CD8-positive, alpha-beta memory T cell (primary cell): ENCODE data around the gene COL19A1. TPM values are rescaled to one million over a fixed set of nuclear protein-coding genes. Genes with fewer than 3 reads are reported as not detected.

Experiments used
- CTCF ChIA-PET: fragments of 350-600 bp; sonication (Branson Sonifier 250); formaldehyde crosslinking; loops from one replicate; lab custom pipeline; 2021; ENCODE audit warnings: antibody characterized with exemption; lab: Charles Lee
- POLR2A ChIA-PET: fragments of 350-600 bp; sonication (Branson Sonifier 250); formaldehyde crosslinking; loops from one replicate; lab custom pipeline; 2021; ENCODE audit warnings: antibody characterized with exemption; lab: Charles Lee
- DNase-seq, 5 donors: peaks; one replicate each; pipeline versions ENCODE4 v3.0.0 to v3.0.0-alpha.2; 2020 to 2022; ENCODE audit warnings: mixed read lengths in 1 of 5
- H3K27ac ChIP-seq: one replicate; pipeline ENCODE4 v1.7.0; 2013; ENCODE audit warnings: low read depth, mild to moderate bottlenecking, low read length, moderate library complexity
- H3K27me3 ChIP-seq: 2 replicates; pipeline ENCODE4 v1.7.0; 2013; ENCODE audit warnings: low read length, mild to moderate bottlenecking; ENCODE audit not compliant: insufficient read depth, poor library complexity, severe bottlenecking
- H3K36me3 ChIP-seq: 2 replicates; pipeline ENCODE4 v1.7.0; 2013; ENCODE audit warnings: mild to moderate bottlenecking, low read length, moderate library complexity; ENCODE audit not compliant: insufficient read depth
- H3K4me1 ChIP-seq: 2 replicates; pipeline ENCODE4 v1.7.0; 2013; ENCODE audit warnings: mild to moderate bottlenecking, low read length, moderate library complexity; ENCODE audit not compliant: insufficient read depth
- H3K4me3 ChIP-seq: 2 replicates; pipeline ENCODE4 v1.7.0; 2013; ENCODE audit warnings: mild to moderate bottlenecking, low read length
- H3K9me3 ChIP-seq: 2 replicates; pipeline ENCODE4 v1.7.0; 2013; ENCODE audit warnings: mild to moderate bottlenecking, low read length
- H3K27ac Mint-ChIP-seq, 8 donors: one replicate each; pipeline ENCODE4 v1.8.0; 2020 to 2021; ENCODE audit warnings: mixed read lengths in 8 of 8, mild to moderate bottlenecking in 6 of 8, inconsistent platforms in 3 of 8, moderate library complexity in 3 of 8
- H3K27me3 Mint-ChIP-seq, 2 donors: one replicate each; pipeline ENCODE4 v1.8.0; 2020 to 2021; ENCODE audit warnings: mixed read lengths in 2 of 2, mild to moderate bottlenecking in 1 of 2, moderate library complexity in 1 of 2
- H3K36me3 Mint-ChIP-seq, 3 donors: one replicate each; pipeline ENCODE4 v1.8.0; 2020 to 2021; ENCODE audit warnings: mixed read lengths in 3 of 3, inconsistent platforms in 1 of 3, mild to moderate bottlenecking in 1 of 3
- H3K4me1 Mint-ChIP-seq, 3 donors: one replicate each; pipeline ENCODE4 v1.8.0; 2020 to 2021; ENCODE audit warnings: mixed read lengths in 3 of 3, inconsistent platforms in 1 of 3, mild to moderate bottlenecking in 1 of 3
- H3K4me3 Mint-ChIP-seq, 7 donors: one replicate each; pipeline ENCODE4 v1.8.0; 2020 to 2021; ENCODE audit warnings: mixed read lengths in 7 of 7, mild to moderate bottlenecking in 6 of 7, moderate library complexity in 4 of 7, inconsistent platforms in 2 of 7
- H3K9me3 Mint-ChIP-seq, 5 donors: one replicate each; pipeline ENCODE4 v1.8.0; 2020 to 2022; ENCODE audit warnings: mixed read lengths in 5 of 5, mild to moderate bottlenecking in 3 of 5, moderate library complexity in 2 of 5, inconsistent platforms in 1 of 5
- polyA plus RNA-seq: library from polyadenylated mRNA; unstranded; fragments of 300-500 nt; fragmentation: Illumina TruSeq; gene quantifications from one replicate; pipeline ENCODE4 v1.2.3, GENCODE V29; 2021
- total RNA-seq, 2 experiments: library from RNA; stranded (reverse); gene quantifications; one replicate each; pipeline ENCODE4 v1.2.3, GENCODE V29; 2021

COL19A1 gene
- total and polyA plus RNA-seq, 3 experiments from 2014 or later = 0.07 to 0.33 TPM; not detected in 1

GRCh38 chr6:69866770-69867638 is 648 bp downstream of the COL19A1 start:
- CTCF ChIA-PET = interaction anchor here (0.9 to 2.7 kb wide), 8 partner anchors 9 to 138 kb away, joined by 3 to 15 read pairs (median 3); partner anchors contain the start of gene LMBRD1
- Mint-ChIP-seq H3K36me3 (no peaks in the 10 kb centered on the region), H3K9me3 (peaks cover 0 to 2% (median 0%) of the 10 kb centered on the region in 5 donors), H3K27me3 (peaks cover 13 to 52% of the 10 kb centered on the region in 2 donors), H3K27ac (peak overlapping the region in 5 of 8 donors; percentile 0 to 82 (median 22)), H3K4me1 (peaks cover 15 to 23% (median 23%) of the 10 kb centered on the region in 3 donors), H3K4me3 (peak overlapping the region; percentile 79 to 90 (median 83))
- no peaks in the 10 kb centered on the region for H3K36me3 ChIP-seq
- peak; percentile 22 to 70 (median 57) for DNase-seq
- peak overlapping the region; percentile 58 for H3K4me3 ChIP-seq
- peaks cover 10% of the 10 kb centered on the region for H3K27me3 ChIP-seq
- H3K27ac ChIP-seq = no peak overlapping the region
- POLR2A ChIA-PET = interaction anchor here (0.8 to 1.8 kb wide), 3 partner anchors 31 to 70 kb away, joined by 3 to 5 read pairs (median 3); partner anchors contain the start of gene LMBRD1
- peaks cover 16% of the 10 kb centered on the region for H3K4me1 ChIP-seq
- H3K9me3 ChIP-seq = no peaks in the 10 kb centered on the region

- Mint-ChIP-seq H3K27me3 (peaks cover 13 to 52% of the 10 kb centered on the region in 2 donors), H3K4me1 (peaks cover 15 to 23% (median 23%) of the 10 kb centered on the region in 3 donors), H3K27ac (peak overlapping the region in 1 of 8 donors; percentile 12), H3K36me3 (no peaks in the 10 kb centered on the region), H3K9me3 (peaks cover 0 to 2% (median 0%) of the 10 kb centered on the region in 5 donors), H3K4me3 (peak overlapping the region; percentile 69 to 87 (median 78))
- Histone ChIP-seq H3K4me1 (peaks cover 16% of the 10 kb centered on the region), H3K27me3 (peaks cover 10% of the 10 kb centered on the region), H3K4me3 (peak overlapping the region; percentile 57), H3K9me3 (no peaks in the 10 kb centered on the region), H3K36me3 (no peaks in the 10 kb centered on the region), H3K27ac (no peak overlapping the region)
- DNase-seq = no peak
- POLR2A ChIA-PET = interaction anchor here (0.8 to 1.8 kb wide), 3 partner anchors 32 to 71 kb away, joined by 3 to 5 read pairs (median 3); partner anchors contain the start of gene LMBRD1
- CTCF ChIA-PET = interaction anchor here (0.9 to 2.7 kb wide), 6 partner anchors 9 to 138 kb away, joined by 3 to 15 read pairs (median 3); partner anchors contain the start of gene LMBRD1
Measured at GRCh38 chr6:69867639-69867976, 1.3 kb downstream of the COL19A1 start.

- no peaks in the 10 kb centered on the region for H3K9me3 ChIP-seq
- H3K36me3 Mint-ChIP-seq = no peaks in the 10 kb centered on the region
- ChIA-PET POLR2A (no interaction called here), CTCF (interaction anchor here (1.1 to 2.7 kb wide), 3 partner anchors 8 to 71 kb away, joined by 3 to 15 read pairs (median 3); partner anchors contain the start of gene LMBRD1)
- H3K4me3 Mint-ChIP-seq = peak overlapping the region; percentile 69 to 87 (median 78)
- peaks cover 0 to 2% (median 0%) of the 10 kb centered on the region in 5 donors for H3K9me3 Mint-ChIP-seq
- H3K27me3 ChIP-seq = peaks cover 10% of the 10 kb centered on the region
- peaks cover 16 to 54% of the 10 kb centered on the region in 2 donors for H3K27me3 Mint-ChIP-seq
- no peak for DNase-seq
- H3K4me3 ChIP-seq = no peak overlapping the region
- H3K27ac Mint-ChIP-seq = no peak overlapping the region
- H3K36me3 ChIP-seq = no peaks in the 10 kb centered on the region
- no peak overlapping the region for H3K27ac ChIP-seq
- H3K4me1 ChIP-seq = peaks cover 16% of the 10 kb centered on the region
- peaks cover 15 to 23% (median 23%) of the 10 kb centered on the region in 3 donors for H3K4me1 Mint-ChIP-seq
Measured at GRCh38 chr6:69868252-69868804, 2.0 kb downstream of the COL19A1 start.

GRCh38 chr6:69868961-69869360 is 2.6 kb downstream of the COL19A1 start:
- Mint-ChIP-seq H3K4me3 (no peak overlapping the region), H3K27ac (no peak overlapping the region), H3K9me3 (peaks cover 0 to under 1% (median 0%) of the 10 kb centered on the region in 5 donors), H3K4me1 (peaks cover 15 to 23% (median 23%) of the 10 kb centered on the region in 3 donors), H3K36me3 (no peaks in the 10 kb centered on the region), H3K27me3 (peaks cover 18 to 56% of the 10 kb centered on the region in 2 donors)
- Histone ChIP-seq H3K36me3 (no peaks in the 10 kb centered on the region), H3K27me3 (peaks cover 10% of the 10 kb centered on the region), H3K4me1 (peaks cover 16% of the 10 kb centered on the region), H3K9me3 (no peaks in the 10 kb centered on the region), H3K4me3 (no peak overlapping the region), H3K27ac (no peak overlapping the region)
- DNase-seq = no peak
- CTCF ChIA-PET = no interaction called here
- POLR2A ChIA-PET = no interaction called here

- Mint-ChIP-seq H3K27me3 (peaks cover 21 to 59% of the 10 kb centered on the region in 2 donors), H3K27ac (no peak overlapping the region), H3K4me1 (peaks cover 13 to 19% (median 18%) of the 10 kb centered on the region in 3 donors), H3K9me3 (no peaks in the 10 kb centered on the region), H3K4me3 (no peak overlapping the region), H3K36me3 (no peaks in the 10 kb centered on the region)
- no peaks in the 10 kb centered on the region for H3K9me3 ChIP-seq
- H3K4me3 ChIP-seq = no peak overlapping the region
- H3K36me3 ChIP-seq = no peaks in the 10 kb centered on the region
- ChIA-PET CTCF (no interaction called here), POLR2A (no interaction called here)
- DNase-seq = no peak
- peaks cover 16% of the 10 kb centered on the region for H3K4me1 ChIP-seq
- no peak overlapping the region for H3K27ac ChIP-seq
- H3K27me3 ChIP-seq = peaks cover 7% of the 10 kb centered on the region
Measured at GRCh38 chr6:69871107-69871506, 4.8 kb downstream of the COL19A1 start.

- no peaks in the 10 kb centered on the region for H3K9me3 ChIP-seq
- no peak for DNase-seq
- H3K4me1 Mint-ChIP-seq = peaks cover 0 to 2% (median 0%) of the 10 kb centered on the region in 3 donors
- H3K36me3 ChIP-seq = no peaks in the 10 kb centered on the region
- H3K27me3 Mint-ChIP-seq = peaks cover 12 to 51% of the 10 kb centered on the region in 2 donors
- H3K27me3 ChIP-seq = peaks cover 4% of the 10 kb centered on the region
- no peaks in the 10 kb centered on the region for H3K36me3 Mint-ChIP-seq
- ChIA-PET CTCF (no interaction called here), POLR2A (no interaction called here)
- no peak overlapping the region for H3K4me3 Mint-ChIP-seq
- no peak overlapping the region for H3K27ac Mint-ChIP-seq
- H3K9me3 Mint-ChIP-seq = no peaks in the 10 kb centered on the region
- H3K4me1 ChIP-seq = no peaks in the 10 kb centered on the region
- H3K4me3 ChIP-seq = no peak overlapping the region
- no peak overlapping the region for H3K27ac ChIP-seq
Measured at GRCh38 chr6:69873291-69873690, 6.9 kb downstream of the COL19A1 start.

- Histone ChIP-seq H3K4me3 (no peak overlapping the region), H3K36me3 (no peaks in the 10 kb centered on the region), H3K4me1 (no peaks in the 10 kb centered on the region), H3K27ac (no peak overlapping the region), H3K9me3 (no peaks in the 10 kb centered on the region), H3K27me3 (no peaks in the 10 kb centered on the region)
- Mint-ChIP-seq H3K36me3 (no peaks in the 10 kb centered on the region), H3K4me1 (peaks cover 0 to 3% (median 3%) of the 10 kb centered on the region in 3 donors), H3K4me3 (no peak overlapping the region), H3K9me3 (no peaks in the 10 kb centered on the region), H3K27me3 (peaks cover 10 to 35% of the 10 kb centered on the region in 2 donors), H3K27ac (no peak overlapping the region)
- ChIA-PET POLR2A (no interaction called here), CTCF (no interaction called here)
- DNase-seq = no peak
Measured at GRCh38 chr6:69875715-69876114, 9.4 kb downstream of the COL19A1 start.
